Urinary bladder (tissue), 4 donors: ENCODE measurements around the gene SERINC2. TPM values are rescaled to one million over a fixed set of nuclear protein-coding genes. Genes with fewer than 3 reads are reported as not detected.
"Not testable (repeated sequence)": the region's sequence is repeated elsewhere in the genome, so short reads cannot be mapped to it uniquely, and the experiment has no call there.

Experiments
- DNase-seq: peaks from one replicate; pipeline ENCODE4 v3.0.0-alpha.2; 2015; ENCODE audit errors: extremely low spot score
- H3K27ac ChIP-seq: one replicate; pipeline ENCODE4 v1.5.1; 2013; ENCODE audit warnings: low read depth, mild to moderate bottlenecking, moderate library complexity
- H3K36me3 ChIP-seq: one replicate; pipeline ENCODE4 v1.6.1; 2013; ENCODE audit warnings: mild to moderate bottlenecking, moderate library complexity; ENCODE audit not compliant: insufficient read depth
- H3K4me1 ChIP-seq: one replicate; pipeline ENCODE4 v1.6.1; 2013; ENCODE audit warnings: mild to moderate bottlenecking, moderate library complexity; ENCODE audit not compliant: insufficient read depth
- H3K4me3 ChIP-seq: one replicate; pipeline ENCODE4 v1.5.1; 2013; ENCODE audit warnings: low read depth, low read length
- WGBS: extraction: QIAGEN DNeasy Blood & Tissue Kit; methylation state at CpG from one replicate; pipeline ENCODE4 v1.1.7; 2013; 5-methylcytosine and 5-hydroxymethylcytosine counted together
- polyA plus RNA-seq: library from polyadenylated mRNA; stranded (reverse); fragments of 200-250 nt; gene quantifications from one replicate; pipeline ENCODE4 v1.2.3, GENCODE V29; 2013
- total RNA-seq: library from RNA; depleted of rRNA; stranded (reverse); fragments of >200 nt; gene quantifications from one replicate; pipeline ENCODE4 v1.2.3, GENCODE V29; 2014
- donor health status: healthy with polysubstance abuse.
- donor health status: healthy.

SERINC2 gene
- total and polyA plus RNA-seq, 2 donors: 8.9 to 43.3 TPM

GRCh38 chr1:31467005-31467674, 54.1 kb downstream of the SERINC2 start:
- H3K36me3 ChIP-seq: no peaks in the 10 kb centered on the region
- WGBS: 78% methylated on average over 4 of the region's 4 CpGs
- no peak overlapping the region for H3K4me3 ChIP-seq
- no peak for DNase-seq
- H3K4me1 ChIP-seq: no peaks in the 10 kb centered on the region
- no peak overlapping the region for H3K27ac ChIP-seq

GRCh38 chr1:31470794-31471315, 57.8 kb downstream of the SERINC2 start:
- Histone ChIP-seq H3K4me3 (no peak overlapping the region), H3K36me3 (no peaks in the 10 kb centered on the region), H3K4me1 (no peaks in the 10 kb centered on the region), H3K27ac (no peak overlapping the region)
- no peak for DNase-seq
- 87% methylated on average over 11 of the region's 11 CpGs for WGBS

- not testable (repeated sequence) for H3K36me3 ChIP-seq, DNase-seq, H3K4me1 ChIP-seq, H3K27ac ChIP-seq, H3K4me3 ChIP-seq
- 73% methylated on average over 8 of the region's 8 CpGs for WGBS
Measured at GRCh38 chr1:31471452-31472313, 58.7 kb downstream of the SERINC2 start.

- not testable (repeated sequence) for H3K4me3 ChIP-seq, DNase-seq, H3K36me3 ChIP-seq, H3K4me1 ChIP-seq
- WGBS: 77% methylated on average over 4 of the region's 4 CpGs
- H3K27ac ChIP-seq: peak overlapping the region; percentile 38
Measured at GRCh38 chr1:31472314-31472651, 59.3 kb downstream of the SERINC2 start.

- H3K4me3 ChIP-seq, H3K36me3 ChIP-seq, DNase-seq, H3K4me1 ChIP-seq: not testable (repeated sequence)
- WGBS: 94% methylated on average over 1 of the region's 1 CpG
- H3K27ac ChIP-seq: peak overlapping the region; percentile 38
Measured at GRCh38 chr1:31472673-31473072, 59.7 kb downstream of the SERINC2 start.

GRCh38 chr1:31473508-31473907, 60.5 kb downstream of the SERINC2 start:
- H3K27ac ChIP-seq, H3K4me3 ChIP-seq, H3K36me3 ChIP-seq, DNase-seq, H3K4me1 ChIP-seq: not testable (repeated sequence)

- WGBS: 80% methylated on average over 7 of the region's 7 CpGs
- H3K36me3 ChIP-seq, DNase-seq, H3K4me3 ChIP-seq, H3K4me1 ChIP-seq, H3K27ac ChIP-seq: not testable (repeated sequence)
Measured at GRCh38 chr1:31474567-31474966, 61.6 kb downstream of the SERINC2 start.

GRCh38 chr1:31476891-31477846, 64.2 kb downstream of the SERINC2 start:
- Histone ChIP-seq H3K27ac (no peak overlapping the region), H3K4me3 (no peak overlapping the region), H3K4me1 (no peaks in the 10 kb centered on the region), H3K36me3 (no peaks in the 10 kb centered on the region)
- WGBS: 73% methylated on average over 10 of the region's 10 CpGs
- no peak for DNase-seq

GRCh38 chr1:31478167-31478566, 65.2 kb downstream of the SERINC2 start:
- no peak overlapping the region for H3K4me3 ChIP-seq

GRCh38 chr1:31479811-31480210, 66.8 kb downstream of the SERINC2 start:
- no peak for DNase-seq
- no peak overlapping the region for H3K4me3 ChIP-seq
- H3K27ac ChIP-seq: no peak overlapping the region
- H3K4me1 ChIP-seq: no peaks in the 10 kb centered on the region
- no peaks in the 10 kb centered on the region for H3K36me3 ChIP-seq
- 84% methylated on average over 2 of the region's 2 CpGs for WGBS

More at GRCh38 chr1:31478167-31478566, 65.2 kb downstream of the SERINC2 start:
- H3K27ac ChIP-seq: no peak overlapping the region
- WGBS: 88% methylated on average over 2 of the region's 2 CpGs
- H3K36me3 ChIP-seq: no peaks in the 10 kb centered on the region
- DNase-seq: no peak
- H3K4me1 ChIP-seq: no peaks in the 10 kb centered on the region

GRCh38 chr1:31480426-31480825, 67.4 kb downstream of the SERINC2 start:
- not testable (repeated sequence) for H3K4me1 ChIP-seq, H3K4me3 ChIP-seq, DNase-seq, H3K36me3 ChIP-seq, H3K27ac ChIP-seq
- WGBS: 81% methylated on average over 4 of the region's 4 CpGs

GRCh38 chr1:31482482-31483011, 69.5 kb downstream of the SERINC2 start:
- Histone ChIP-seq H3K4me1 (no peaks in the 10 kb centered on the region), H3K4me3 (no peak overlapping the region), H3K27ac (no peak overlapping the region), H3K36me3 (no peaks in the 10 kb centered on the region)
- WGBS: 87% methylated on average over 6 of the region's 6 CpGs
- DNase-seq: no peak
